ENCODE data around the gene PIGL. TPM values are rescaled to one million over a fixed set of nuclear protein-coding genes. Genes with fewer than 3 reads are reported as not detected.

Gene PIGL
- total RNA-seq, 6 experiments from 2014 or later = 12.0 to 15.5 (median 14.9) TPM

DNA sequence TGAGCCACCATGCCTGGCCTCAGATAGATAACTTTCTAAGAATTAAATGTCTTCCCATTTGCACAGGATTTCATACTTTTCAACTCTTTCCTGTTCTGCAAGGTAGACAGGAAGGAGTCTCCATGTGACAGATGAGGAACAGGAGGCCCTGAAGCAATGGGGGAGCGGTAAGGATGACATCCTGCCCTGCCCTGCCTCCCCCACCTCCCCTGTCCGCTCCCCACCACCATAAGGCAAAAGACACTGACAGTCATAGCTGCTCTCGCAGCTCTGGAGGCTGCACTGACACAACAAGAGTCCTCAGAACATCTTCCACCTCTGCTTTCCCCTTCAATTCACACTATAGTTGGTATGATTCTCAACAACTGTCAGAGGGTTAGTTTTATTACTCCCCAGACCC lies 126.6 kb downstream of the PIGL start:
- no peak for DNase-seq
- Mint-ChIP-seq H3K4me1 (ENCODE audit: low read depth) (0 out of 2 replicates have a peak, but pooled peaks cover 9% of the 10 kb centered on the region), H3K4me3 (no peak overlapping the region), H3K36me3 (ENCODE audit: low read depth) (0 out of 2 replicates have a peak, but pooled peaks cover 9% of the 10 kb centered on the region), H3K27me3 (ENCODE audit: insufficient read depth) (no peaks in the 10 kb centered on the region; the same call in 1 of the 2 replicates), H3K9me3 (no peaks in the 10 kb centered on the region), H3K27ac (no peak overlapping the region)
- TF ChIP-seq, protein P1, sequence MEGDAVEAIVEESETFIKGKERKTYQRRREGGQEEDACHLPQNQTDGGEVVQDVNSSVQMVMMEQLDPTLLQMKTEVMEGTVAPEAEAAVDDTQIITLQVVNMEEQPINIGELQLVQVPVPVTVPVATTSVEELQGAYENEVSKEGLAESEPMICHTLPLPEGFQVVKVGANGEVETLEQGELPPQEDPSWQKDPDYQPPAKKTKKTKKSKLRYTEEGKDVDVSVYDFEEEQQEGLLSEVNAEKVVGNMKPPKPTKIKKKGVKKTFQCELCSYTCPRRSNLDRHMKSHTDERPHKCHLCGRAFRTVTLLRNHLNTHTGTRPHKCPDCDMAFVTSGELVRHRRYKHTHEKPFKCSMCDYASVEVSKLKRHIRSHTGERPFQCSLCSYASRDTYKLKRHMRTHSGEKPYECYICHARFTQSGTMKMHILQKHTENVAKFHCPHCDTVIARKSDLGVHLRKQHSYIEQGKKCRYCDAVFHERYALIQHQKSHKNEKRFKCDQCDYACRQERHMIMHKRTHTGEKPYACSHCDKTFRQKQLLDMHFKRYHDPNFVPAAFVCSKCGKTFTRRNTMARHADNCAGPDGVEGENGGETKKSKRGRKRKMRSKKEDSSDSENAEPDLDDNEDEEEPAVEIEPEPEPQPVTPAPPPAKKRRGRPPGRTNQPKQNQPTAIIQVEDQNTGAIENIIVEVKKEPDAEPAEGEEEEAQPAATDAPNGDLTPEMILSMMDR (IDR thresholded peaks at IDR 0.05) = no peak

DNA sequence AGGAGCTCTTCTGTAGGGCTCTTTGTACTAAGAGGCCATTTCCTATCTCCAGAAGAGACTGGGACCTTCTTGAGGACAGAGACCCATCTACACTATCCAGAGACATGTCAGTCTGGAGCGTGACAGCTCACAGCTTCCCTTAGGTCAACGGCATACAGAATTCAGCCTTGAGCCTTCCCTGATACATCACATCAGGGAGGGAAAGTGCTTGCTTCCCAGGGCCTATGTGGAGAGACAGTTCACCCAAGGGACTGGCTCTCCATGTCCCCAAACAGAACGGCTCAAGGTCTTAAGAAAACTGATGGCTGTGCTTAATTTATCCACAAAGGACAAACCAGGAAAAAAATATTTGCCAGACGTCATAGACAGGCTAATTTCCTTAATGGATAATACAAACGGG lies 128.6 kb downstream of the PIGL start:
- H3K27ac Mint-ChIP-seq = no peak overlapping the region
- no peak for DNase-seq
- H3K4me1 Mint-ChIP-seq (ENCODE audit: low read depth) = 0 out of 2 replicates have a peak, but pooled peaks cover 9% of the 10 kb centered on the region
- no peak overlapping the region for H3K4me3 Mint-ChIP-seq
- H3K36me3 Mint-ChIP-seq (ENCODE audit: low read depth) = 0 out of 2 replicates have a peak, but pooled peaks cover 9% of the 10 kb centered on the region
- H3K27me3 Mint-ChIP-seq (ENCODE audit: insufficient read depth) = no peaks in the 10 kb centered on the region; the same call in none of the 2 replicates
- no peaks in the 10 kb centered on the region for H3K9me3 Mint-ChIP-seq
- TF ChIP-seq, protein P1 (IDR thresholded peaks at IDR 0.05) = no peak

DNA sequence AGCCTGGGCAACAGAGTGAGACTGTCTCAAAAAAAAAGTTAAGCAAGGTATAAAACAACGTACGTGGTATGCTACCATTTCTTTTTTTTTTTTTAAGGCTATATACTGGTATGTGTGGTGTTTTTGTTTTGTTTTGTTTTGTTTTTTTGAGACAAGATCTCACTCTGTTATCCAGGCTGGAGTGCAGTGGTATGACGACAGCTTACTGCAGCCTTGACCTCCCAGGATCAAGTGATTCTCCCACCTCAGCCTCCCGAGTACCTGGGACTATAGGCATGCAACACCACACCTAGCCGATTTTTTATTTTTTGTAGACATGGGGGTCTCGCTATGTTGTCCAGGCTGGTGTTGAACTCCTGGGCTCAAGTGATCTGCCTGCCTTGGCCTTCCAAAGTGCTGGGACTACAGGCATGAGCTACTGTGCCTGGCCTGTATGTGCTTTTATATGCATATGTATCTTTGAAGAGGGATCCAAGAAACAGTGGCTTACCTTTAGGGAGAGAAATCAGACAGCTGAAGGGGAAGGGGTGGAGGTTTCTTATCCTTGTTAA lies 129.8 kb downstream of the PIGL start:
- Mint-ChIP-seq H3K4me1 (ENCODE audit: low read depth) (peaks cover 16% of the 10 kb centered on the region), H3K27me3 (ENCODE audit: insufficient read depth) (no peaks in the 10 kb centered on the region; the same call in none of the 2 replicates), H3K4me3 (no peak overlapping the region), H3K36me3 (ENCODE audit: low read depth) (0 out of 2 replicates have a peak, but pooled peaks cover 9% of the 10 kb centered on the region), H3K27ac (no peak overlapping the region), H3K9me3 (no peaks in the 10 kb centered on the region)
- TF ChIP-seq, protein P1 (IDR thresholded peaks at IDR 0.05) = no peak
- DNase-seq = no peak

DNA sequence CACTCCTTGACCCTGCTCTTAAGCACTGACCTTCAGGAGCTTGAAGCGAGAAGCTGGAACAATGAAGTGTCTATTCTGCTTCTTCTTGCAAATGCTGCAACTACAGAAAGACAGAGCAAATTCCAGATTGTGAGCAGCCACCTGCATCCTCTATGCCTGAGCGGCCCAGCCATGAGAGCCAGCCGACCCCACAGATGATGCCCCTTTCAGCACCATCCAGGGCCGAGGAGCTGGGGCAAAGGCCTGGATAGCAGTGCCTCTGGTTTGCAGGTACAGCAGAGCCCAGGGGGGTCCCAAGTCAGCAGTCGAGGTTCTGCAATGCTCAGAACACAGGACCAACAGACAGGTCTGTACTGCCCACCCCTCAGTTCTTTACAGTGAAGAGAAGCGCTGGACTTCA lies 131.6 kb downstream of the PIGL start:
- peaks cover 15% of the 10 kb centered on the region for H3K4me1 Mint-ChIP-seq (ENCODE audit: low read depth)
- TF ChIP-seq, protein P1 (IDR thresholded peaks at IDR 0.05) = no peak
- H3K4me3 Mint-ChIP-seq = no peak overlapping the region
- 0 out of 2 replicates have a peak, but pooled peaks cover 4% of the 10 kb centered on the region for H3K36me3 Mint-ChIP-seq (ENCODE audit: low read depth)
- no peaks in the 10 kb centered on the region for H3K9me3 Mint-ChIP-seq
- H3K27me3 Mint-ChIP-seq (ENCODE audit: insufficient read depth) = peaks cover 7% of the 10 kb centered on the region
- no peak overlapping the region for H3K27ac Mint-ChIP-seq
- DNase-seq = no peak

DNA sequence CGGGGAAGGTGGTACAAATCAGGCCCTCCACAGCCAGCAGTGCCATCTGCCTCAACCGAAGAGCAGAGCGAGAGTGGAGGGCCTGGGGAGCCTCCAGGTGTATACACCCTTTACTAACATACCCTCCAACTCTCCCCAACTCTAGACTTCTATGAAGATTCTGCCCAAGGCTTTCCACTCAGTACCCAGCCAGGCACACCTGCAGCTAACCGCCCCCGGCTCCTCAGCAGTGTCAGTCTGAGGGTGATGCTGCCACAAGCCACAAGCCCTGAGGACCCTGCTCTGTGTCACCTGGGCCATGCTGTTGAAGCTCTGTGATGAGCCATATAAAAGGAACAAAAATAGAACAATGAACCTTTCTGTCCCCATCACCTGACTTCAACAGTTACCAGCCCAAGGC lies 132.4 kb downstream of the PIGL start:
- no peak overlapping the region for H3K27ac Mint-ChIP-seq
- no peaks in the 10 kb centered on the region for H3K9me3 Mint-ChIP-seq
- TF ChIP-seq, protein P1 (IDR thresholded peaks at IDR 0.05) = no peak
- H3K36me3 Mint-ChIP-seq (ENCODE audit: low read depth) = no peaks in the 10 kb centered on the region
- H3K27me3 Mint-ChIP-seq (ENCODE audit: insufficient read depth) = peaks cover 7% of the 10 kb centered on the region
- no peak overlapping the region for H3K4me3 Mint-ChIP-seq
- no peak for DNase-seq
- peaks cover 15% of the 10 kb centered on the region for H3K4me1 Mint-ChIP-seq (ENCODE audit: low read depth)

Data from HFFc6 (cell line).